Ishikawa (cell line): ENCODE results near the gene LFNG.

Experiments used
- CEBPB ChIP-seq: IDR thresholded peaks from 2 replicates; pipeline ENCODE4 v1.6.1; 2012
- CREB1 ChIP-seq: IDR thresholded peaks from 2 replicates; pipeline ENCODE4 v1.6.1; 2012; ENCODE audit warnings: low read depth
- EGR1 ChIP-seq: IDR thresholded peaks from 2 replicates; pipeline ENCODE4 v1.6.1; 2012
- EP300 ChIP-seq: IDR thresholded peaks from 2 replicates; pipeline ENCODE4 v1.6.1; 2012; ENCODE audit warnings: borderline replicate concordance
- FOXM1 ChIP-seq: IDR thresholded peaks from 2 replicates; pipeline ENCODE4 v1.6.1; 2012; ENCODE audit warnings: low read depth, borderline replicate concordance
- RAD21 ChIP-seq: IDR thresholded peaks from 2 replicates; pipeline ENCODE4 v1.6.1; 2012; ENCODE audit warnings: low read depth
- TAF1 ChIP-seq: IDR thresholded peaks from 2 replicates; pipeline ENCODE4 v1.6.1; 2012; ENCODE audit warnings: low read depth, mild to moderate bottlenecking
- TCF12 ChIP-seq: IDR thresholded peaks from 2 replicates; pipeline ENCODE4 v1.6.1; 2012; ENCODE audit warnings: low read depth
- TEAD4 ChIP-seq: IDR thresholded peaks from 2 replicates; pipeline ENCODE4 v1.6.1; 2012
- YY1 ChIP-seq: IDR thresholded peaks from 2 replicates; pipeline ENCODE4 v1.6.1; 2012; ENCODE audit warnings: low read depth
- ZBTB7A ChIP-seq: IDR thresholded peaks from 2 replicates; pipeline ENCODE4 v1.6.1; 2012; ENCODE audit warnings: low read depth
- TF ChIP-seq, protein P1 (sequence below): IDR thresholded peaks from 2 replicates; pipeline ENCODE4 v1.6.1; 2012
- TF ChIP-seq, protein P2 (sequence below): IDR thresholded peaks from 2 replicates; pipeline ENCODE4 v1.6.1; 2012; ENCODE audit warnings: low read depth, mild to moderate bottlenecking
- TF ChIP-seq, protein P3 (sequence below): IDR thresholded peaks from 2 replicates; pipeline ENCODE4 v1.6.1; 2012

GRCh38 chr7:2513702-2514101 lies 5.9 kb upstream of the LFNG start:
- TF ChIP-seq, protein P1, sequence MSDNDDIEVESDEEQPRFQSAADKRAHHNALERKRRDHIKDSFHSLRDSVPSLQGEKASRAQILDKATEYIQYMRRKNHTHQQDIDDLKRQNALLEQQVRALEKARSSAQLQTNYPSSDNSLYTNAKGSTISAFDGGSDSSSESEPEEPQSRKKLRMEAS = no peak
- TF ChIP-seq CREB1 (no peak), RAD21 (no peak), FOXM1 (no peak), YY1 (no peak), TEAD4 (no peak), TCF12 (no peak), TAF1 (no peak), EGR1 (no peak), EP300 (no peak), CEBPB (no peak), ZBTB7A (no peak)
- TF ChIP-seq, protein P2, sequence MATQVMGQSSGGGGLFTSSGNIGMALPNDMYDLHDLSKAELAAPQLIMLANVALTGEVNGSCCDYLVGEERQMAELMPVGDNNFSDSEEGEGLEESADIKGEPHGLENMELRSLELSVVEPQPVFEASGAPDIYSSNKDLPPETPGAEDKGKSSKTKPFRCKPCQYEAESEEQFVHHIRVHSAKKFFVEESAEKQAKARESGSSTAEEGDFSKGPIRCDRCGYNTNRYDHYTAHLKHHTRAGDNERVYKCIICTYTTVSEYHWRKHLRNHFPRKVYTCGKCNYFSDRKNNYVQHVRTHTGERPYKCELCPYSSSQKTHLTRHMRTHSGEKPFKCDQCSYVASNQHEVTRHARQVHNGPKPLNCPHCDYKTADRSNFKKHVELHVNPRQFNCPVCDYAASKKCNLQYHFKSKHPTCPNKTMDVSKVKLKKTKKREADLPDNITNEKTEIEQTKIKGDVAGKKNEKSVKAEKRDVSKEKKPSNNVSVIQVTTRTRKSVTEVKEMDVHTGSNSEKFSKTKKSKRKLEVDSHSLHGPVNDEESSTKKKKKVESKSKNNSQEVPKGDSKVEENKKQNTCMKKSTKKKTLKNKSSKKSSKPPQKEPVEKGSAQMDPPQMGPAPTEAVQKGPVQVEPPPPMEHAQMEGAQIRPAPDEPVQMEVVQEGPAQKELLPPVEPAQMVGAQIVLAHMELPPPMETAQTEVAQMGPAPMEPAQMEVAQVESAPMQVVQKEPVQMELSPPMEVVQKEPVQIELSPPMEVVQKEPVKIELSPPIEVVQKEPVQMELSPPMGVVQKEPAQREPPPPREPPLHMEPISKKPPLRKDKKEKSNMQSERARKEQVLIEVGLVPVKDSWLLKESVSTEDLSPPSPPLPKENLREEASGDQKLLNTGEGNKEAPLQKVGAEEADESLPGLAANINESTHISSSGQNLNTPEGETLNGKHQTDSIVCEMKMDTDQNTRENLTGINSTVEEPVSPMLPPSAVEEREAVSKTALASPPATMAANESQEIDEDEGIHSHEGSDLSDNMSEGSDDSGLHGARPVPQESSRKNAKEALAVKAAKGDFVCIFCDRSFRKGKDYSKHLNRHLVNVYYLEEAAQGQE = no peak
- TF ChIP-seq, protein P3, sequence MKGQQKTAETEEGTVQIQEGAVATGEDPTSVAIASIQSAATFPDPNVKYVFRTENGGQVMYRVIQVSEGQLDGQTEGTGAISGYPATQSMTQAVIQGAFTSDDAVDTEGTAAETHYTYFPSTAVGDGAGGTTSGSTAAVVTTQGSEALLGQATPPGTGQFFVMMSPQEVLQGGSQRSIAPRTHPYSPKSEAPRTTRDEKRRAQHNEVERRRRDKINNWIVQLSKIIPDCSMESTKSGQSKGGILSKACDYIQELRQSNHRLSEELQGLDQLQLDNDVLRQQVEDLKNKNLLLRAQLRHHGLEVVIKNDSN = no peak
